OCI-LY3 (cell line): Measurements from ENCODE around the gene GHR.

Experiments used
- H2AFZ ChIP-seq: fragments of 200-600, 300-600 bp; shearing (Covaris generic); 2 replicates; pipeline ENCODE4 v1.6.0; 2014; ENCODE audit warnings: antibody characterized with exemption, low read depth, low read length
- H3K27ac ChIP-seq: fragments of 200-600, 300-600 bp; sonication (generic); 2 replicates; pipeline ENCODE4 v1.5.1; 2014; ENCODE audit warnings: mild to moderate bottlenecking, low read length, moderate library complexity, mixed read lengths
- H3K27me3 ChIP-seq: fragments of 200-600, 300-600 bp; sonication (generic); 2 replicates; pipeline ENCODE4 v1.6.1; 2014; ENCODE audit warnings: low read depth, low read length, mixed read lengths
- H3K36me3 ChIP-seq: fragments of 200-600, 300-600 bp; sonication (generic); replicated peaks from 2 replicates; pipeline ENCODE3; 2014; ENCODE audit warnings: low read depth, low read length, mixed read lengths
- H3K4me1 ChIP-seq: fragments of 300-600, 200-600 bp; sonication (generic); 2 replicates; pipeline ENCODE4 v1.6.1; 2014; ENCODE audit warnings: low read length, mixed read lengths
- H3K4me2 ChIP-seq: fragments of 200-600, 300-600 bp; sonication (generic); 2 replicates; pipeline ENCODE4 v1.6.1; 2014; ENCODE audit warnings: low read length, mixed read lengths
- H3K4me3 ChIP-seq: fragments of 300-600, 200-600 bp; sonication (generic); 2 replicates; pipeline ENCODE4 v1.5.1; 2014; ENCODE audit warnings: antibody characterized with exemption, mild to moderate bottlenecking, low read length, moderate library complexity
- H3K79me2 ChIP-seq: fragments of 300-600, 200-600 bp; shearing (Covaris generic); 2 replicates; pipeline ENCODE4 v1.6.1; 2014; ENCODE audit warnings: mild to moderate bottlenecking, low read length, mixed read lengths
- H3K9ac ChIP-seq: fragments of 300-600, 200-600 bp; shearing (Covaris generic); 2 replicates; pipeline ENCODE4 v1.6.0; 2014; ENCODE audit warnings: mild to moderate bottlenecking, low read length, moderate library complexity
- H3K9me3 ChIP-seq: fragments of 200-600, 300-600 bp; shearing (Covaris generic); 2 replicates; pipeline ENCODE4 v1.6.1; 2014; ENCODE audit warnings: low read length, mixed read lengths; ENCODE audit not compliant: insufficient read depth
- H4K20me1 ChIP-seq: fragments of 200-600, 300-600 bp; sonication (generic); 2 replicates; pipeline ENCODE4 v1.6.1; 2016; ENCODE audit warnings: low read length, mixed read lengths; ENCODE audit not compliant: insufficient read depth
- CTCF ChIP-seq: fragments of 200-600, 300-600 bp; sonication (generic); IDR thresholded peaks from 2 replicates; pipeline ENCODE4 v1.5.1; 2014; ENCODE audit warnings: antibody characterized with exemption, low read length, low read depth
- EZH2phosphoT487 ChIP-seq: fragments of 200-600 bp; shearing (Covaris generic); IDR thresholded peaks from 2 replicates; pipeline ENCODE4 v1.6.1; 2018; ENCODE audit warnings: antibody characterized with exemption, mixed run types, low read depth

Gene GHR

GRCh38 chr5:42598311-42598710, 175.1 kb downstream of the GHR start:
- Histone ChIP-seq H3K4me1 (no peaks in the 10 kb centered on the region), H3K36me3 (no peaks in the 10 kb centered on the region), H3K9me3 (no peaks in the 10 kb centered on the region), H3K4me3 (no peak overlapping the region), H3K4me2 (no peak overlapping the region), H2AFZ (no peak overlapping the region), H3K9ac (no peak overlapping the region), H3K27ac (no peak overlapping the region), H4K20me1 (no peaks in the 10 kb centered on the region), H3K79me2 (no peaks in the 10 kb centered on the region), H3K27me3 (no peaks in the 10 kb centered on the region)
- no peak for TF ChIP-seq EZH2phosphoT487

- no peaks in the 10 kb centered on the region for H3K4me1 ChIP-seq
- no peak overlapping the region for H3K4me2 ChIP-seq
- no peak overlapping the region for H3K9ac ChIP-seq
- H2AFZ ChIP-seq = no peak overlapping the region
- no peaks in the 10 kb centered on the region for H3K36me3 ChIP-seq
- H3K27me3 ChIP-seq = no peaks in the 10 kb centered on the region
- H4K20me1 ChIP-seq = no peaks in the 10 kb centered on the region
- no peaks in the 10 kb centered on the region for H3K79me2 ChIP-seq
- no peak overlapping the region for H3K27ac ChIP-seq
- TF ChIP-seq CTCF (no peak), EZH2phosphoT487 (no peak)
- no peaks in the 10 kb centered on the region for H3K9me3 ChIP-seq
- H3K4me3 ChIP-seq = no peak overlapping the region
Measured at GRCh38 chr5:42599106-42599505, 175.9 kb downstream of the GHR start.

- Histone ChIP-seq H3K27ac (no peak overlapping the region), H3K4me3 (no peak overlapping the region), H4K20me1 (no peaks in the 10 kb centered on the region), H3K4me1 (no peaks in the 10 kb centered on the region), H3K79me2 (no peaks in the 10 kb centered on the region), H2AFZ (no peak overlapping the region), H3K4me2 (no peak overlapping the region), H3K9ac (no peak overlapping the region), H3K27me3 (no peaks in the 10 kb centered on the region), H3K9me3 (no peaks in the 10 kb centered on the region), H3K36me3 (no peaks in the 10 kb centered on the region)
- TF ChIP-seq EZH2phosphoT487 = no peak
- no peak for TF ChIP-seq CTCF
Measured at GRCh38 chr5:42600441-42600840, 177.2 kb downstream of the GHR start.

- no peak overlapping the region for H3K4me3 ChIP-seq
- no peak overlapping the region for H3K27ac ChIP-seq
Measured at GRCh38 chr5:42604171-42604711, 181.0 kb downstream of the GHR start.

More at GRCh38 chr5:42604171-42604711, 181.0 kb downstream of the GHR start:
- TF ChIP-seq CTCF = no peak
- TF ChIP-seq EZH2phosphoT487 = no peak
- no peaks in the 10 kb centered on the region for H3K36me3 ChIP-seq
- no peaks in the 10 kb centered on the region for H3K4me1 ChIP-seq
- no peaks in the 10 kb centered on the region for H3K79me2 ChIP-seq
- H4K20me1 ChIP-seq = no peaks in the 10 kb centered on the region
- no peak overlapping the region for H3K4me2 ChIP-seq
- no peak overlapping the region for H2AFZ ChIP-seq
- no peaks in the 10 kb centered on the region for H3K9me3 ChIP-seq
- no peaks in the 10 kb centered on the region for H3K27me3 ChIP-seq
- H3K9ac ChIP-seq = no peak overlapping the region
